CMK (cell line): Measurements from ENCODE around the gene NRP2.

Experiments
- DNase-seq: peaks from one replicate; pipeline ENCODE4 v3.0.0-alpha.2; 2010; ENCODE audit warnings: low read depth

Gene NRP2

GRCh38 chr2:205730701-205731582 lies 48.6 kb downstream of the NRP2 start:
- no peak for DNase-seq

GRCh38 chr2:205731583-205731981 lies 49.3 kb downstream of the NRP2 start:
- DNase-seq: no peak

GRCh38 chr2:205732314-205732713 lies 50.0 kb downstream of the NRP2 start:
- no peak for DNase-seq

- no peak for DNase-seq
Observed at GRCh38 chr2:205733082-205733481, 50.8 kb downstream of the NRP2 start.

GRCh38 chr2:205733648-205734047 lies 51.3 kb downstream of the NRP2 start:
- DNase-seq: no peak

GRCh38 chr2:205734436-205735037 lies 52.2 kb downstream of the NRP2 start:
- no peak for DNase-seq

- no peak for DNase-seq
Observed at GRCh38 chr2:205738117-205738968, 56.0 kb downstream of the NRP2 start.

GRCh38 chr2:205739620-205740019 lies 57.3 kb downstream of the NRP2 start:
- no peak for DNase-seq

- no peak for DNase-seq
Observed at GRCh38 chr2:205740381-205740780, 58.1 kb downstream of the NRP2 start.

- DNase-seq: no peak
Observed at GRCh38 chr2:205741256-205741978, 59.1 kb downstream of the NRP2 start.

GRCh38 chr2:205743137-205743536 lies 60.8 kb downstream of the NRP2 start:
- no peak for DNase-seq

GRCh38 chr2:205744074-205744591 lies 61.8 kb downstream of the NRP2 start:
- no peak for DNase-seq

- no peak for DNase-seq
Observed at GRCh38 chr2:205745661-205746419, 63.5 kb downstream of the NRP2 start.

- no peak for DNase-seq
Observed at GRCh38 chr2:205746420-205746785, 64.1 kb downstream of the NRP2 start.

- DNase-seq: no peak
Observed at GRCh38 chr2:205747829-205748386, 65.6 kb downstream of the NRP2 start.

GRCh38 chr2:205748639-205749038 lies 66.3 kb downstream of the NRP2 start:
- no peak for DNase-seq

GRCh38 chr2:205749078-205749477 lies 66.8 kb downstream of the NRP2 start:
- DNase-seq: no peak

GRCh38 chr2:205750797-205751196 lies 68.5 kb downstream of the NRP2 start:
- no peak for DNase-seq

GRCh38 chr2:205751569-205752031 lies 69.3 kb downstream of the NRP2 start:
- DNase-seq: no peak

GRCh38 chr2:205752296-205752820 lies 70.1 kb downstream of the NRP2 start:
- no peak for DNase-seq
